Glutamatergic neuron (in vitro differentiated cells): ENCODE results near the gene ITGB1BP1. TPM values are rescaled to one million over a fixed set of nuclear protein-coding genes. Genes with fewer than 3 reads are reported as not detected.

Experiments used
- DNase-seq: peaks from one replicate; pipeline ENCODE4 v3.0.0; 2022
- H3K27ac Mint-ChIP-seq: one replicate; pipeline ENCODE4 v1.8.0; 2020; ENCODE audit warnings: mild to moderate bottlenecking, mixed read lengths, inconsistent platforms; ENCODE audit not compliant: unreplicated experiment
- H3K27me3 Mint-ChIP-seq: one replicate; pipeline ENCODE4 v1.8.0; 2020; ENCODE audit warnings: mild to moderate bottlenecking, moderate library complexity, mixed read lengths, inconsistent platforms; ENCODE audit not compliant: unreplicated experiment
- H3K36me3 Mint-ChIP-seq: one replicate; pipeline ENCODE4 v1.8.0; 2020; ENCODE audit warnings: mild to moderate bottlenecking, mixed read lengths, inconsistent platforms; ENCODE audit not compliant: unreplicated experiment
- H3K4me1 Mint-ChIP-seq: one replicate; pipeline ENCODE4 v1.8.0; 2020; ENCODE audit warnings: mild to moderate bottlenecking, low read depth, mixed read lengths, inconsistent platforms; ENCODE audit not compliant: unreplicated experiment
- H3K4me3 Mint-ChIP-seq: one replicate; pipeline ENCODE4 v1.8.0; 2020; ENCODE audit warnings: mild to moderate bottlenecking, mixed read lengths, inconsistent platforms; ENCODE audit not compliant: unreplicated experiment
- H3K9me3 Mint-ChIP-seq: one replicate; pipeline ENCODE4 v1.8.0; 2020; ENCODE audit warnings: mild to moderate bottlenecking, moderate library complexity, mixed read lengths, inconsistent platforms; ENCODE audit not compliant: unreplicated experiment
- CTCF ChIP-seq: fragments of 200-600 bp; sonication (generic); IDR thresholded peaks from one replicate; pipeline ENCODE4 v1.5.0; 2021; ENCODE audit not compliant: partially characterized antibody, unreplicated experiment
- total RNA-seq: library from RNA; stranded (reverse); fragmentation: NEBNext Ultra II Directional; extraction: Animal tissue kit (Norgen Biotek cat#: 25700); gene quantifications from one replicate; pipeline ENCODE4 v1.2.1, GENCODE V29; 2021; ENCODE audit not compliant: unreplicated experiment

ITGB1BP1 gene
- total RNA-seq, 1 donor from 2014 or later = 62.7 TPM

DNA sequence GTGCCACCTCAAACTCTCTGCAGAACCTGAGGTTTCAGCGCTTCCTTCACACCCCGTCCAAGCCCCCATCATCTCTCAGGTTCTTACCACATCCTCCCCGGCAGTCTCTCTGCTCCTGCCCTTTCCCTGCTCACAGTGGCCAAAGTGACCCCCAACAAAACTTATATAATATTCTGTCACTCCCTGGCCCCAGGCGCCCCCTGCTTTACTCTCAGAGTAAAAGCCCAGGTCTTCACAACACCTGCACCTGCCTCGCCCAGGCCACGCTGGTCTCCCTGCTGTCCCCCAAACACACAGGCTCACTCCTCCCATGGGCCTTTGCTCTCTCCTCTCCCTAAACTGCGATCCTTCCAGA, 6.4 kb downstream of the ITGB1BP1 start:
- H3K9me3 Mint-ChIP-seq = peaks cover 4% of the 10 kb centered on the region
- TF ChIP-seq CTCF = no peak
- no peak for DNase-seq
- H3K4me1 Mint-ChIP-seq = peaks cover 25% of the 10 kb centered on the region
- no peak overlapping the region for H3K4me3 Mint-ChIP-seq
- H3K36me3 Mint-ChIP-seq = no peaks in the 10 kb centered on the region
- H3K27ac Mint-ChIP-seq = no peak overlapping the region
- peaks cover 4% of the 10 kb centered on the region for H3K27me3 Mint-ChIP-seq

DNA sequence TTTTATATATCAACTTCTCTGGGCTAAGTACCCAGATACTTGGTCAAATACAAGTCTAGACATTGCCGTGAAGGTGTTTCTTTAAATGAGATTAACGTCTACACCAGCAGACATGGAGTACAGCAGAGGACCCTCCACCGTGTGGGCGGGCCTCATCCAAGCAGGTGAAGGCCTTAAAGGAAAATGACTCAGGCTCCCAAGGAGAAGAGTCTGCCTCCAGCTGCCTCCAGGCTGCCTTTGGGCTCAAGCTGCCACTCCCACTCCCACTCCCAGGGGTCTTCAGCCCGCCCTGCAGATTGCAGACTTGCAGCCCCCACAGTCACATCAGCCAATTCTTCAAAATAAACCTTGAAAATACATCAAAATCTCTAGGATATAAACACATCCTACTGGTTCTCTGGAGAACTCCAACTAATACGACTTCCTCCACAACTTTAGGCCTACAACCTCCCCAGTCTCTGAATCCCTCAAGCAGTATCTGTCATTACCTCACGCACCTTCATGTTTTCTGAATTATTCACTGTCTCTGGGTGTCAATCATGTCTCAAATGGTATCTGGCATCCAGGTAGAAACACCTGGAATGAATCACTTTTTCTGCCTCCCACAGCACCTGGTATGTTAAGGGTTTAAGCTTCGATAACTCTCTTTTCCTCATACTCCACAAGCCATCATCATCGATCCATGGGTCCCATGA, 6.9 kb downstream of the ITGB1BP1 start:
- Mint-ChIP-seq H3K9me3 (peaks cover 2% of the 10 kb centered on the region), H3K27me3 (peaks cover 2% of the 10 kb centered on the region), H3K27ac (no peak overlapping the region), H3K4me1 (peaks cover 21% of the 10 kb centered on the region), H3K4me3 (no peak overlapping the region), H3K36me3 (no peaks in the 10 kb centered on the region)
- TF ChIP-seq CTCF = no peak
- no peak for DNase-seq

GRCh38 chr2:9415516-9416169, 7.7 kb downstream of the ITGB1BP1 start:
- H3K4me3 Mint-ChIP-seq = no peak overlapping the region
- H3K9me3 Mint-ChIP-seq = peaks cover 2% of the 10 kb centered on the region
- peaks cover 19% of the 10 kb centered on the region for H3K4me1 Mint-ChIP-seq
- no peaks in the 10 kb centered on the region for H3K36me3 Mint-ChIP-seq
- H3K27ac Mint-ChIP-seq = no peak overlapping the region
- H3K27me3 Mint-ChIP-seq = peaks cover 2% of the 10 kb centered on the region
- no peak for TF ChIP-seq CTCF
- no peak for DNase-seq

GRCh38 chr2:9412781-9413180, 10.5 kb downstream of the ITGB1BP1 start:
- H3K27ac Mint-ChIP-seq = no peak overlapping the region
- H3K4me3 Mint-ChIP-seq = no peak overlapping the region

More at GRCh38 chr2:9412781-9413180, 10.5 kb downstream of the ITGB1BP1 start:
- no peak for DNase-seq
- TF ChIP-seq CTCF = no peak
- Mint-ChIP-seq H3K9me3 (no peaks in the 10 kb centered on the region), H3K36me3 (peaks cover 4% of the 10 kb centered on the region), H3K27me3 (peaks cover 2% of the 10 kb centered on the region), H3K4me1 (peaks cover 5% of the 10 kb centered on the region)
